ENCODE measurements around the gene RBM17. TPM values are rescaled to one million over a fixed set of nuclear protein-coding genes. Genes with fewer than 3 reads are reported as not detected.

RBM17 gene
- total and polyA plus RNA-seq, 4 donors, result 16.5 to 44.8 (median 34.1) TPM

DNA sequence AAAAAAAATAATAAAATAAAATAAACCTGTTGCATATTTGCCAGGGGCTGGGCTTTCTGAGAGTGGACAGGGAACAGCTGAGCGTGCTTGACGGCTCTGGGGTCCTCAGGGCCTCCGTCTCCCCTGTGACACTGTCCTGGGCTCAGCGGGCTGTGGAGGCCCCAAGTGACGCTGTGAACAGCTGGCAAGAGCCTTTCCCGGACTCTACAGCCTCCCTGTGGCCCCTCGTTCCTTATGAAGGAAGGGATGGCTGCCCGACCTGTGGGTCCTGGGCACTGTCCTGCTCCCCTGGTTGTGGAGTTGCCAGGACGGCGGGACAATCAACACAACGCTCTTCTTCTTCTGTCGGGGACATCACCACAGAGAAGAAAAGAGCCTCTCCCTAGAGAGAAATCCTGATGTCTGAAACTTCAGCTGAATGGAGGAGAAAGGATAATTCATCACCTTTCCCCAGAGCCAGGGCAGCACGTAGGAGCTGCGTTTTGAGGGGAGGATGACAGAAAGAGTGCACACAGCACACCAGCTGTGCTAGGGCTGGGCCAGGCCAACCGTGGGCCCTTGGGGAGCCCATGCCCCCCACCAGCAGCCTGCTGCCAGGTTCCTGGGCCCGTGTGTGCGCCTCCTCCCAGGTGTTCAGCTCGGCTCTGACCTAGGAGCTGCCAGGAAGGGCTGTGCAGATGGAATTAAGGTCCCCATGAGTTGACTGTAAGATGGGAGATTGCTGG is 45.4 kb downstream of the RBM17 start (continued):
- TF ChIP-seq, protein P1, sequence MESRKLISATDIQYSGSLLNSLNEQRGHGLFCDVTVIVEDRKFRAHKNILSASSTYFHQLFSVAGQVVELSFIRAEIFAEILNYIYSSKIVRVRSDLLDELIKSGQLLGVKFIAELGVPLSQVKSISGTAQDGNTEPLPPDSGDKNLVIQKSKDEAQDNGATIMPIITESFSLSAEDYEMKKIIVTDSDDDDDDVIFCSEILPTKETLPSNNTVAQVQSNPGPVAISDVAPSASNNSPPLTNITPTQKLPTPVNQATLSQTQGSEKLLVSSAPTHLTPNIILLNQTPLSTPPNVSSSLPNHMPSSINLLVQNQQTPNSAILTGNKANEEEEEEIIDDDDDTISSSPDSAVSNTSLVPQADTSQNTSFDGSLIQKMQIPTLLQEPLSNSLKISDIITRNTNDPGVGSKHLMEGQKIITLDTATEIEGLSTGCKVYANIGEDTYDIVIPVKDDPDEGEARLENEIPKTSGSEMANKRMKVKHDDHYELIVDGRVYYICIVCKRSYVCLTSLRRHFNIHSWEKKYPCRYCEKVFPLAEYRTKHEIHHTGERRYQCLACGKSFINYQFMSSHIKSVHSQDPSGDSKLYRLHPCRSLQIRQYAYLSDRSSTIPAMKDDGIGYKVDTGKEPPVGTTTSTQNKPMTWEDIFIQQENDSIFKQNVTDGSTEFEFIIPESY (IDR thresholded peaks at IDR 0.05), result no peak
- TF ChIP-seq RAD21 (IDR thresholded peaks at IDR 0.05) (no peak), GABPA (IDR thresholded peaks at IDR 0.05 in 1 of 2, conservative IDR thresholded peaks at IDR 0.05 in 1 of 2) (no peak), YY1 (IDR thresholded peaks at IDR 0.05) (no peak)
- TF ChIP-seq, protein P2, sequence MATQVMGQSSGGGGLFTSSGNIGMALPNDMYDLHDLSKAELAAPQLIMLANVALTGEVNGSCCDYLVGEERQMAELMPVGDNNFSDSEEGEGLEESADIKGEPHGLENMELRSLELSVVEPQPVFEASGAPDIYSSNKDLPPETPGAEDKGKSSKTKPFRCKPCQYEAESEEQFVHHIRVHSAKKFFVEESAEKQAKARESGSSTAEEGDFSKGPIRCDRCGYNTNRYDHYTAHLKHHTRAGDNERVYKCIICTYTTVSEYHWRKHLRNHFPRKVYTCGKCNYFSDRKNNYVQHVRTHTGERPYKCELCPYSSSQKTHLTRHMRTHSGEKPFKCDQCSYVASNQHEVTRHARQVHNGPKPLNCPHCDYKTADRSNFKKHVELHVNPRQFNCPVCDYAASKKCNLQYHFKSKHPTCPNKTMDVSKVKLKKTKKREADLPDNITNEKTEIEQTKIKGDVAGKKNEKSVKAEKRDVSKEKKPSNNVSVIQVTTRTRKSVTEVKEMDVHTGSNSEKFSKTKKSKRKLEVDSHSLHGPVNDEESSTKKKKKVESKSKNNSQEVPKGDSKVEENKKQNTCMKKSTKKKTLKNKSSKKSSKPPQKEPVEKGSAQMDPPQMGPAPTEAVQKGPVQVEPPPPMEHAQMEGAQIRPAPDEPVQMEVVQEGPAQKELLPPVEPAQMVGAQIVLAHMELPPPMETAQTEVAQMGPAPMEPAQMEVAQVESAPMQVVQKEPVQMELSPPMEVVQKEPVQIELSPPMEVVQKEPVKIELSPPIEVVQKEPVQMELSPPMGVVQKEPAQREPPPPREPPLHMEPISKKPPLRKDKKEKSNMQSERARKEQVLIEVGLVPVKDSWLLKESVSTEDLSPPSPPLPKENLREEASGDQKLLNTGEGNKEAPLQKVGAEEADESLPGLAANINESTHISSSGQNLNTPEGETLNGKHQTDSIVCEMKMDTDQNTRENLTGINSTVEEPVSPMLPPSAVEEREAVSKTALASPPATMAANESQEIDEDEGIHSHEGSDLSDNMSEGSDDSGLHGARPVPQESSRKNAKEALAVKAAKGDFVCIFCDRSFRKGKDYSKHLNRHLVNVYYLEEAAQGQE (IDR thresholded peaks at IDR 0.05), result no peak
- TF ChIP-seq, protein P3, sequence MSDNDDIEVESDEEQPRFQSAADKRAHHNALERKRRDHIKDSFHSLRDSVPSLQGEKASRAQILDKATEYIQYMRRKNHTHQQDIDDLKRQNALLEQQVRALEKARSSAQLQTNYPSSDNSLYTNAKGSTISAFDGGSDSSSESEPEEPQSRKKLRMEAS (IDR thresholded peaks at IDR 0.05), result no peak

DNA sequence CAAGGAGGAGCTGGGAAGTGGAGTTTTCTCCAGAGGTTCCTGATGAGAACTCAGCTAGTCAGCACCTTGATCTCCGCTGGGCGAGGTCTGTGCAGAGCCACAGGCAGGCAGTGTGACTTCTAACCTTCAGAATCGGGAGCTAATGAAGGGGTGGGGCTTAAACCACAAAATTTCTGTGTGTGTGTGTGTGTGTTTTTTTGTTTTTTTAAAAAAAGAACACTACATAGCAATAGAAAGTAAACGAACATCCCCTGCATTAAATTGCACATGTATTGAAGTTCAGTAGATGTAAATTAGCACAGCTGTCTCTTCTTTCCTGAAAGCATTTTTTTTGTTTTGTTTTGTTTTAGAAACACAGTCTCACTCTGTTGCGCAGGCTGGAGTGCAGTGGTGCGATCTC is 46.2 kb downstream of the RBM17 start:
- H3K9me3 ChIP-seq (ENCODE audit: control insufficient read depth in 4 of 4, low read length in 3 of 4), result no peaks in the 10 kb centered on the region
- 70% methylated on average over 6 of the region's 6 CpGs for WGBS
- no peaks in the 10 kb centered on the region for H3K36me3 ChIP-seq (ENCODE audit: control insufficient read depth in 4 of 4, insufficient read depth in 3 of 4, low read depth in 1 of 4, low read length in 3 of 4)
- DNase-seq (ENCODE audit: low spot score), result no peak
- no peaks in the 10 kb centered on the region for H3K4me1 ChIP-seq (ENCODE audit: control insufficient read depth in 4 of 4, insufficient read depth in 4 of 4, low read length in 3 of 4)
- no peak overlapping the region for H3K27ac ChIP-seq (ENCODE audit: low read depth in 1 of 2, low read length in 2 of 2)
- no peak overlapping the region for H3K9ac ChIP-seq (ENCODE audit: low read depth in 1 of 2, low read length in 2 of 2)
- H3K27me3 ChIP-seq (ENCODE audit: control insufficient read depth in 4 of 4, insufficient read depth in 4 of 4, low read length in 3 of 4), result no peaks in the 10 kb centered on the region
- TF ChIP-seq, protein P2 (IDR thresholded peaks at IDR 0.05), result no peak
- TF ChIP-seq EGR1 (IDR thresholded peaks at IDR 0.05; ENCODE audit: low read depth in 2 of 2) (no peak), SP1 (IDR thresholded peaks at IDR 0.05) (no peak), NR2F2 (IDR thresholded peaks at IDR 0.05) (no peak), YY1 (IDR thresholded peaks at IDR 0.05) (no peak), GABPA (IDR thresholded peaks at IDR 0.05 in 1 of 2, conservative IDR thresholded peaks at IDR 0.05 in 1 of 2) (no peak), FOXA2 (IDR thresholded peaks at IDR 0.05) (no peak)
- no peak overlapping the region for H3K4me3 ChIP-seq (ENCODE audit: low read depth in 1 of 3, low read length in 3 of 3)
